CD14-positive monocyte (primary cell): ENCODE results near the gene AQP9. TPM values are rescaled to one million over a fixed set of nuclear protein-coding genes. Genes with fewer than 3 reads are reported as not detected.
"Not testable (repeated sequence)": the region's sequence is repeated elsewhere in the genome, so short reads cannot be mapped to it uniquely, and the experiment has no call there.

Experiments used
- DNase-seq, 3 donors: peaks; one replicate each; pipeline ENCODE4 v3.0.0-alpha.2; 2011 to 2022
- H2AFZ ChIP-seq: 2 replicates; pipeline ENCODE4 v1.6.0; 2012; ENCODE audit warnings: mild to moderate bottlenecking, low read depth, low read length, inconsistent platforms; ENCODE audit not compliant: insufficient read depth, poor library complexity, severe bottlenecking
- H3K27ac ChIP-seq, 2 donors: 1 replicate in 1 of 2; 2 replicates in 1 of 2; pipeline ENCODE4 v1.5.1; 2012 to 2013; ENCODE audit warnings: low read length in 2 of 2, control low read depth in 1 of 2, inconsistent platforms in 1 of 2, low read depth in 1 of 2, mild to moderate bottlenecking in 1 of 2
- H3K27me3 ChIP-seq, 2 donors: one replicate each; pipeline versions ENCODE4 v1.6.0 to v1.6.1; 2011 to 2013; ENCODE audit warnings: low read length in 2 of 2; ENCODE audit not compliant: control insufficient read depth in 2 of 2, insufficient read depth in 2 of 2
- H3K36me3 ChIP-seq, 2 donors: replicated peaks in 1 of 2; 1 replicate in 1 of 2; 2 replicates in 1 of 2; pipeline versions ENCODE4 v1.5.1 to v1.6.1; 2012 to 2013; ENCODE audit warnings: low read length in 2 of 2, control low read depth in 1 of 2, inconsistent platforms in 1 of 2, mild to moderate bottlenecking in 1 of 2; ENCODE audit not compliant: insufficient read depth in 2 of 2, control insufficient read depth in 1 of 2
- H3K4me1 ChIP-seq, 2 donors: 1 replicate in 1 of 2; 2 replicates in 1 of 2; pipeline versions ENCODE4 v1.5.1 to v1.6.1; 2012 to 2013; ENCODE audit warnings: low read length in 2 of 2, control low read depth in 1 of 2, inconsistent platforms in 1 of 2, mild to moderate bottlenecking in 1 of 2, moderate library complexity in 1 of 2; ENCODE audit not compliant: insufficient read depth in 2 of 2, control insufficient read depth in 1 of 2
- H3K4me2 ChIP-seq: replicated peaks from 2 replicates; pipeline ENCODE3; 2012; ENCODE audit warnings: low read length, moderate library complexity, mild to moderate bottlenecking; ENCODE audit not compliant: poor library complexity, severe bottlenecking; ENCODE audit errors: extremely low read depth
- H3K4me3 ChIP-seq, 3 experiments: fragments of 200-600 bp in 1 of 3; sonication (generic) in 1 of 3; replicated peaks in 1 of 3; 1 replicate in 2 of 3; 2 replicates in 1 of 3; pipeline ENCODE4 v1.5.1; 2011 to 2013; ENCODE audit warnings: low read length in 3 of 3, mild to moderate bottlenecking in 3 of 3, control low read depth in 2 of 3, low read depth in 2 of 3, inconsistent platforms in 1 of 3, moderate library complexity in 1 of 3
- H3K79me2 ChIP-seq: 2 replicates; pipeline ENCODE4 v1.6.0; 2012; ENCODE audit warnings: mild to moderate bottlenecking, control low read depth, inconsistent platforms, low read length, moderate library complexity; ENCODE audit not compliant: insufficient read depth
- H3K9ac ChIP-seq: 2 replicates; pipeline ENCODE4 v1.6.0; 2017; ENCODE audit warnings: low read length, mild to moderate bottlenecking; ENCODE audit not compliant: insufficient read depth, poor library complexity, severe bottlenecking
- H3K9me3 ChIP-seq, 2 donors: replicated peaks in 1 of 2; 1 replicate in 1 of 2; 2 replicates in 1 of 2; pipeline versions ENCODE4 v1.5.1 to v1.6.1; 2012 to 2013; ENCODE audit warnings: low read length in 2 of 2, control low read depth in 1 of 2; ENCODE audit not compliant: control insufficient read depth in 1 of 2, insufficient read depth in 1 of 2
- H4K20me1 ChIP-seq: 2 replicates; pipeline ENCODE4 v1.6.0; 2012; ENCODE audit warnings: mild to moderate bottlenecking, low read length, control low read depth, moderate library complexity; ENCODE audit not compliant: insufficient read depth
- H3K27ac Mint-ChIP-seq, 7 donors: one replicate each; pipeline ENCODE4 v1.8.0; 2020; ENCODE audit warnings: mild to moderate bottlenecking in 7 of 7, mixed read lengths in 7 of 7, moderate library complexity in 6 of 7, inconsistent platforms in 2 of 7
- H3K27me3 Mint-ChIP-seq, 3 donors: one replicate each; pipeline ENCODE4 v1.8.0; 2021 to 2022; ENCODE audit warnings: low read depth in 3 of 3, mild to moderate bottlenecking in 3 of 3, mixed read lengths in 3 of 3, moderate library complexity in 3 of 3, inconsistent platforms in 1 of 3
- H3K36me3 Mint-ChIP-seq, 2 donors: one replicate each; pipeline ENCODE4 v1.8.0; 2020; ENCODE audit warnings: mixed read lengths in 2 of 2, inconsistent platforms in 1 of 2, mild to moderate bottlenecking in 1 of 2
- H3K4me1 Mint-ChIP-seq: one replicate; pipeline ENCODE4 v1.8.0; 2020; ENCODE audit warnings: mild to moderate bottlenecking, mixed read lengths
- H3K4me3 Mint-ChIP-seq, 2 donors: one replicate each; pipeline ENCODE4 v1.8.0; 2020; ENCODE audit warnings: mild to moderate bottlenecking in 2 of 2, mixed read lengths in 2 of 2, moderate library complexity in 1 of 2
- H3K9me3 Mint-ChIP-seq, 7 donors: one replicate each; pipeline ENCODE4 v1.8.0; 2020 to 2022; ENCODE audit warnings: mixed read lengths in 7 of 7, mild to moderate bottlenecking in 6 of 7, moderate library complexity in 6 of 7, inconsistent platforms in 2 of 7
- WGBS: methylation state at CpG from one replicate; pipeline ENCODE4 v1.1.5; 2013; ENCODE audit warnings: missing lambda C conversion rate; ENCODE audit not compliant: insufficient coverage; 5-methylcytosine and 5-hydroxymethylcytosine counted together
- intact Hi-C, 2 donors: fragments of 100-400 bp; cut with micrococcal nuclease; formaldehyde crosslinking; loops; one replicate each; pipeline versions ENCODE4 v1.15.0 to v1.15.1; 2023
- polyA plus RNA-seq, 3 donors: library from polyadenylated mRNA; depleted of rRNA in 1 of 3; unstranded in 2 of 3; stranded (reverse) in 1 of 3; fragments of 300-500 nt in 2 of 3; fragments of >200 nt in 1 of 3; fragmentation: Illumina TruSeq in 2 of 3; gene quantifications; 1 replicate in 2 of 3; 2 replicates in 1 of 3; pipeline ENCODE4 v1.2.3, GENCODE V29; 2012 to 2021
- TF ChIP-seq, protein P1 (sequence below): fragments of 200-600 bp; IDR thresholded peaks from one replicate; pipeline ENCODE4 v1.8.0; 2022; ENCODE audit warnings: antibody characterized with exemption, mild to moderate bottlenecking

Gene AQP9
- polyA plus RNA-seq, 3 donors, result 35.6 to 141 (median 112) TPM

DNA sequence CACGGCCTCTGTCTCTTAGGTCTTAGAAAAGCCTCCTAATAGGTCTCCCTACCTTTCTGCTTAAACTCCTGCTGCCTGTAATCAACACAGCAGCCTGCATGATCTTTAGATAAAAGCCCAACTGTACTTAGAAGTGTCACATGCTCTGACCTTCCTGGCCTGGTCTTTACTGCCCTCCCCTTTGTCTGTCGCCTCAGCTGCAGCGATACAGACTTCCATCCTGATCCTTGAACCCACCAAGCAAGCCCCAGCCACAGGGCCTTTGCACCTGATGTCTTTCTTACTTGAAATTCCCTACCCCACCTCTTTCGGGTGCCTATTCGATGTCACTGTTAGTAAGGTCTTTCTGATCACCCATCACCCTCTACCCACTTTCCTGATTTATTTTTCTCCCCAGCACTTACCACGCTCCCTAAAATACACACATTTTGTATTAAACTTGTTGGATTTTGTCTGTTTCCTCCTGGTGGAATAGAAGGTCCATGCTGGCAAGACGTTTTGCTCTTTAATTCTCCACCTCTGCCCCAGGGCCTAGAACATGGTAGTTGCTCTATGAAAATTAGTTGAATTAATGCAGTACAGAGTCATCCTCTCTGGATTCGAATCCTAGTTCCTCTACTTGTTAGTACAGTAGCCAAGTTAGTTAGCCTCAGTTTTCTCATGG is 51.1 kb downstream of the AQP9 start:
- Mint-ChIP-seq H3K4me3 (no peak overlapping the region), H3K27ac (peak overlapping the region in 1 of 7 donors; percentile 54), H3K27me3 (peaks cover 7 to 16% (median 12%) of the 10 kb centered on the region in 3 donors), H3K36me3 (peaks cover under 1 to 3% of the 10 kb centered on the region in 2 donors), H3K9me3 (peaks cover 0 to 1% (median 0%) of the 10 kb centered on the region in 7 donors), H3K4me1 (no peaks in the 10 kb centered on the region)
- Histone ChIP-seq H3K27ac (no peak overlapping the region), H3K9ac (no peak overlapping the region), H3K36me3 (peaks cover 0 to 4% of the 10 kb centered on the region in 2 donors), H3K4me3 (no peak overlapping the region), H3K9me3 (no peaks in the 10 kb centered on the region), H4K20me1 (no peaks in the 10 kb centered on the region), H3K79me2 (no peaks in the 10 kb centered on the region), H3K4me2 (no peak overlapping the region), H3K4me1 (no peaks in the 10 kb centered on the region), H2AFZ (no peak overlapping the region), H3K27me3 (peaks cover 0 to 3% of the 10 kb centered on the region in 2 donors)
- no peak for DNase-seq
- TF ChIP-seq, protein P1, sequence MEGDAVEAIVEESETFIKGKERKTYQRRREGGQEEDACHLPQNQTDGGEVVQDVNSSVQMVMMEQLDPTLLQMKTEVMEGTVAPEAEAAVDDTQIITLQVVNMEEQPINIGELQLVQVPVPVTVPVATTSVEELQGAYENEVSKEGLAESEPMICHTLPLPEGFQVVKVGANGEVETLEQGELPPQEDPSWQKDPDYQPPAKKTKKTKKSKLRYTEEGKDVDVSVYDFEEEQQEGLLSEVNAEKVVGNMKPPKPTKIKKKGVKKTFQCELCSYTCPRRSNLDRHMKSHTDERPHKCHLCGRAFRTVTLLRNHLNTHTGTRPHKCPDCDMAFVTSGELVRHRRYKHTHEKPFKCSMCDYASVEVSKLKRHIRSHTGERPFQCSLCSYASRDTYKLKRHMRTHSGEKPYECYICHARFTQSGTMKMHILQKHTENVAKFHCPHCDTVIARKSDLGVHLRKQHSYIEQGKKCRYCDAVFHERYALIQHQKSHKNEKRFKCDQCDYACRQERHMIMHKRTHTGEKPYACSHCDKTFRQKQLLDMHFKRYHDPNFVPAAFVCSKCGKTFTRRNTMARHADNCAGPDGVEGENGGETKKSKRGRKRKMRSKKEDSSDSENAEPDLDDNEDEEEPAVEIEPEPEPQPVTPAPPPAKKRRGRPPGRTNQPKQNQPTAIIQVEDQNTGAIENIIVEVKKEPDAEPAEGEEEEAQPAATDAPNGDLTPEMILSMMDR, result no peak
- intact Hi-C loops, result no loop called here
- 83% methylated on average over 3 of the region's 8 CpGs for WGBS

DNA sequence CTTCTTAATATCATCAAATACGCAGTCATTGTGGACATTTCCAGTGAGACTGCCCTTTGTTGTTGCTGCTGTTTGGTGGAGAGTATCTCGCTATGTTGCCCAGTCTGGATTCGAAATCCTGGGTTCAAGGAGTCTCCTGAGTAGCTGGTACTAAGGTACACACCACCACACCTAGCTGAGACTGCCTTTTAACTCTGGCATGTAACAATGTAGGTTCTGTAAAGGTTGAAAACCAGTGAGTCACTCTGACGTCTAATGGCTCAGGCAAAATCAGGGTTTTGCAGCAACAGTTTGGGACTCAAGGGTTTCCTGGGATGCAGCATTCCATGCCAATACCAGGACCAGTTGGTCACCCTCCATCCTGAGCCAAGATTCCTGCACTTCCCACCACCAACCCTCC is 52.2 kb downstream of the AQP9 start:
- H3K27ac Mint-ChIP-seq, result no peak overlapping the region
- WGBS, result 100% methylated on average over 1 of the region's 4 CpGs
- H3K27me3 ChIP-seq, result no peaks in the 10 kb centered on the region
- peaks cover 0 to 5% (median 1%) of the 10 kb centered on the region in 7 donors for H3K9me3 Mint-ChIP-seq
- H3K79me2 ChIP-seq, result no peaks in the 10 kb centered on the region
- H3K9ac ChIP-seq, result no peak overlapping the region
- intact Hi-C loops, result loop anchor here in 1 of 2 donors (10.0 kb wide), 1 partner anchor 136 kb away; no protein-coding TSS in a partner anchor
- no peaks in the 10 kb centered on the region for H3K4me1 Mint-ChIP-seq
- H3K4me3 ChIP-seq, result no peak overlapping the region
- H3K9me3 ChIP-seq, result no peaks in the 10 kb centered on the region
- no peaks in the 10 kb centered on the region for H3K4me1 ChIP-seq
- peaks cover 9 to 16% (median 12%) of the 10 kb centered on the region in 3 donors for H3K27me3 Mint-ChIP-seq
- TF ChIP-seq, protein P1, result no peak
- peak in 1 of 3 donors; percentile 3 for DNase-seq
- no peaks in the 10 kb centered on the region for H3K36me3 ChIP-seq
- H3K36me3 Mint-ChIP-seq, result no peaks in the 10 kb centered on the region
- no peak overlapping the region for H3K4me2 ChIP-seq
- H3K4me3 Mint-ChIP-seq, result no peak overlapping the region
- no peak overlapping the region for H2AFZ ChIP-seq
- no peaks in the 10 kb centered on the region for H4K20me1 ChIP-seq
- no peak overlapping the region for H3K27ac ChIP-seq

DNA sequence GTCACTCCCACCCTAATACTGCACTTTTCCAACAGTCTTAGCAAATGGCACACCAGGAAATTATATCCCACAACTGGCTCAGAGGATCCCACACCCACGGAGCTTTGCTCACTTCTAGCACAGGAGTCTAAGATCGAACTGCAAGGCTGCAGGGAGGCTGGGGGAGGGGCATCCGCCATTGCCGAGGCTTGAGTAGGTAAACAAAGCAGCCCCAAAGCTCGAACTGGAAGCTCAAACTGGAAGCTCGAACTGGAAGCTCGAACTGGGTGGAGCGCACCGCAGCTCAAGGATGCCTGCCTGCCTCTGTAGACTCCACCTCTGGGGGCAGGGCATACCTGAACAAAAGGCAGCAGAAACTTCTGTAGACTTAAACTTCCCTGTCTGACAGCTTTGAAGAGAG is 55.5 kb downstream of the AQP9 start:
- not testable (repeated sequence) for H3K36me3 Mint-ChIP-seq, H4K20me1 ChIP-seq, H3K9ac ChIP-seq, H3K27ac Mint-ChIP-seq, H3K79me2 ChIP-seq, H3K9me3 ChIP-seq, H3K4me1 ChIP-seq, H3K36me3 ChIP-seq, H3K27me3 ChIP-seq, H3K27ac ChIP-seq, H3K4me3 Mint-ChIP-seq, H3K4me3 ChIP-seq, DNase-seq, H3K4me1 Mint-ChIP-seq, H3K4me2 ChIP-seq, H2AFZ ChIP-seq, H3K9me3 Mint-ChIP-seq
- 95% methylated on average over 9 of the region's 9 CpGs for WGBS
- H3K27me3 Mint-ChIP-seq, result peaks cover 2 to 10% (median 10%) of the 10 kb centered on the region in 3 donors
- intact Hi-C loops, result loop anchor here in 1 of 2 donors (10.0 kb wide), 1 partner anchor 139 kb away; no protein-coding TSS in a partner anchor
